Psoas muscle (tissue), 8 donors: ENCODE measurements around the gene AKAP6. TPM values are rescaled to one million over a fixed set of nuclear protein-coding genes. Genes with fewer than 3 reads are reported as not detected.

Source experiments
- ATAC-seq, 4 donors: fragments of 200-7000 bp; cut with Tn5 transposase; one replicate each; pipeline ENCODE4 v1.9.1; 2020; ENCODE audit warnings: moderate library complexity in 3 of 4, mild to moderate bottlenecking in 2 of 4
- DNase-seq, 2 donors: peaks; one replicate each; pipeline ENCODE4 v3.0.0-alpha.2; 2020
- H3K27ac ChIP-seq: fragments of 200-600 bp; one replicate; pipeline ENCODE4 v1.8.0; 2022
- H3K27me3 ChIP-seq, 3 donors: fragments of 200-600 bp in 1 of 3; one replicate each; pipeline versions ENCODE4 v1.6.1 to v1.8.0; 2013 to 2022; ENCODE audit warnings: low read length in 2 of 3, mild to moderate bottlenecking in 2 of 3, moderate library complexity in 1 of 3; ENCODE audit not compliant: insufficient read depth in 3 of 3
- H3K36me3 ChIP-seq, 2 donors: fragments of 200-600 bp in 1 of 2; one replicate each; pipeline versions ENCODE4 v1.6.1 to v1.8.0; 2013 to 2022; ENCODE audit warnings: low read depth in 1 of 2, mild to moderate bottlenecking in 1 of 2, moderate library complexity in 1 of 2; ENCODE audit not compliant: insufficient read depth in 1 of 2
- H3K4me1 ChIP-seq: fragments of 200-600 bp; one replicate; pipeline ENCODE4 v1.8.0; 2022
- H3K4me3 ChIP-seq: fragments of 200-600 bp; one replicate; pipeline ENCODE4 v1.8.0; 2022; ENCODE audit warnings: mild to moderate bottlenecking
- H3K9me3 ChIP-seq: fragments of 200-600 bp; one replicate; pipeline ENCODE4 v1.8.0; 2022
- CTCF ChIP-seq: fragments of 200-600 bp; IDR thresholded peaks from one replicate; pipeline ENCODE4 v1.8.0; 2022; ENCODE audit warnings: antibody characterized with exemption
- WGBS, 3 donors: extraction: QIAGEN DNeasy Blood & Tissue Kit; methylation state at CpG; one replicate each; pipeline versions ENCODE4 v1.1.6 to v1.1.7; 2013; 5-methylcytosine and 5-hydroxymethylcytosine counted together
- intact Hi-C, 2 donors: fragments of 100-400 bp; cut with DNase I; formaldehyde crosslinking; loops; one replicate each; pipeline versions ENCODE4 v1.11.0 to v1.14.2; 2022
- polyA plus RNA-seq, 3 donors: library from polyadenylated mRNA; stranded (reverse); fragments of 200-250 nt; gene quantifications; one replicate each; pipeline ENCODE4 v1.2.3, GENCODE V29; 2013
- total RNA-seq, 4 donors: library from RNA; stranded (reverse); fragmentation: NEBNext Ultra II Directional in 2 of 4; extraction: Animal tissue kit (Norgen Biotek cat#: 25700) in 2 of 4; gene quantifications; one replicate each; pipeline versions ENCODE4 v1.2.1 to v1.2.4, GENCODE V29; 2021 to 2023
- donor health status: healthy with polysubstance abuse.
- donor health status: DM: no; HTN: no; CAD: no; lungs with moderate emphysema.
- donor health status: Bipolar disorder and iron deficiency.
- donor health status: healthy.
- donor health status: DM: yes; HTN: yes; CAD: no.
- donor health status: DM: no; HTN: no; CAD: no.
- donor health status: DM: no; HTN: no; CAD: no.
- donor health status: DM: yes; HTN: yes; CAD: no.

AKAP6 gene
- total and polyA plus RNA-seq, 7 donors, result 9.1 to 173 (median 113) TPM

- Histone ChIP-seq H3K27ac (no peak overlapping the region), H3K4me3 (no peak overlapping the region), H3K27me3 (no peaks in the 10 kb centered on the region), H3K36me3 (no peaks in the 10 kb centered on the region), H3K9me3 (no peaks in the 10 kb centered on the region), H3K4me1 (peaks cover 8% of the 10 kb centered on the region)
- DNase-seq (no peak), ATAC-seq (no peak)
- intact Hi-C loops, result no loop called here
- WGBS, 3 donors, result 88 to 96% (median 95%) methylated on average over 2 of the region's 2 CpGs
- no peak for TF ChIP-seq CTCF
These were observed 7.6 kb downstream of the AKAP6 start for GRCh38 chr14:32336702-32337101.

- intact Hi-C loops, result no loop called here
- DNase-seq, result no peak
- Histone ChIP-seq H3K4me3 (no peak overlapping the region), H3K4me1 (peaks cover 8% of the 10 kb centered on the region), H3K9me3 (no peaks in the 10 kb centered on the region), H3K27ac (no peak overlapping the region), H3K36me3 (no peaks in the 10 kb centered on the region), H3K27me3 (no peaks in the 10 kb centered on the region)
- WGBS, 3 donors, result 78 to 87% (median 86%) methylated on average over 1 of the region's 1 CpG
- no peak for ATAC-seq
- no peak for TF ChIP-seq CTCF
These were observed 8.7 kb downstream of the AKAP6 start for GRCh38 chr14:32337759-32338158.

GRCh38 chr14:32339188-32339587 lies 10.1 kb downstream of the AKAP6 start:
- Histone ChIP-seq H3K36me3 (no peaks in the 10 kb centered on the region), H3K27ac (no peak overlapping the region), H3K27me3 (no peaks in the 10 kb centered on the region), H3K9me3 (no peaks in the 10 kb centered on the region), H3K4me1 (peaks cover 8% of the 10 kb centered on the region), H3K4me3 (no peak overlapping the region)
- DNase-seq, result no peak
- WGBS, 3 donors, result 32 to 49% (median 38%) methylated on average over 1 of the region's 1 CpG
- TF ChIP-seq CTCF, result no peak
- intact Hi-C loops, result no loop called here
- ATAC-seq, result no peak

- no peak for ATAC-seq
- intact Hi-C loops, result no loop called here
- Histone ChIP-seq H3K9me3 (no peaks in the 10 kb centered on the region), H3K27me3 (no peaks in the 10 kb centered on the region), H3K4me3 (no peak overlapping the region), H3K4me1 (peaks cover 8% of the 10 kb centered on the region), H3K27ac (no peak overlapping the region), H3K36me3 (no peaks in the 10 kb centered on the region)
- no peak for TF ChIP-seq CTCF
- DNase-seq, result no peak
- 95 to 98% (median 98%) methylated on average over 2 of the region's 2 CpGs for WGBS, 3 donors
These were observed 13.1 kb downstream of the AKAP6 start for GRCh38 chr14:32341947-32342846.

GRCh38 chr14:32342847-32343194 lies 13.7 kb downstream of the AKAP6 start:
- TF ChIP-seq CTCF, result no peak
- DNase-seq, result no peak
- H3K9me3 ChIP-seq, result no peaks in the 10 kb centered on the region
- no peaks in the 10 kb centered on the region for H3K36me3 ChIP-seq
- WGBS, 3 donors, result 47 to 48% (median 47%) methylated on average over 2 of the region's 2 CpGs
- no peak overlapping the region for H3K4me3 ChIP-seq
- no peak overlapping the region for H3K27ac ChIP-seq
- intact Hi-C loops, result no loop called here
- peaks cover 8% of the 10 kb centered on the region for H3K4me1 ChIP-seq
- ATAC-seq, result no peak
- H3K27me3 ChIP-seq, result no peaks in the 10 kb centered on the region
